HG03571 (cell line): ENCODE measurements around the gene ABI3BP.

Experiments used
- ATAC-seq: cut with Tn5 transposase; IDR thresholded peaks from one replicate; pipeline ENCODE4 v1.9.1; 2021; ENCODE audit not compliant: unreplicated experiment

Gene ABI3BP

DNA sequence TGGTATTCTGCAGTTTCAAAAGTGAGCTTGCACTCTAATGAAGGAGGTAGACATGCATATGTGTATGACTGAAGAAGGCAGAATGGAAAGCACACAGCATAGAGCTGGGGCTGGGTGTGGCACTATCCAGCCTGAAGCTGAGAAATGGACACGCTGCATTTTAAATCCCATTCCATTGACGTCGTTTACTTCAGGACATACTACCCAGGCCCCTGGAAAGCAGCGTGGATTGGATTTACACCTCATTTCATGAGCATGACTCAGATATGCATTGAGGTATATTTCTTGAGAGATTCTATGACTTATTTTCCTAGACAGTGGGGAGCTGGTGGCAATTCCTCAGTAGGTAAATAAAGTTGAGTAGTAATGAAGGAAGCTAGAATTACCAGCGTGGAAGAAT lies 101.4 kb downstream of the ABI3BP start:
- ATAC-seq: no peak

- no peak for ATAC-seq
These were observed 102.2 kb downstream of the ABI3BP start for GRCh38 chr3:100891033-100891432.

- ATAC-seq: no peak
These were observed 104.3 kb downstream of the ABI3BP start for GRCh38 chr3:100888881-100889280.

GRCh38 chr3:100882571-100882984 lies 110.6 kb downstream of the ABI3BP start:
- no peak for ATAC-seq

DNA sequence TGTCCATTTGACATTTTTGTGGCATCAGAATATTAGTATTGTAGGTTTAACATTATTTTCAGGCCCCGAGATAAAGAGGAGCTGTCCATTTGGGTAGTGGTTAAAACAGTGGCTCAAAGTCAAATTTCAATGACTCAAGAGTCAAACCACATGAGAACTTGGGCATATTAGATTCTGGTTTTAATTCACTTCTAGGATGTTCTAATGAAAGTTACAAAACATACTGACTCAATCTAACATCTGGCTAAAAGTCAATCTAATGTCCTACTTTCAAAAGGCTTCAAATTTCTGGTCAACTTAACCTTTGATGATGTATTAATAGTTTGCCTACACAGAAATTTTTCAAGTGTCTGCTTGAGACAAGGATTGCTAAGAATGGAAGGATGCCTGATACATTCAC lies 112.4 kb downstream of the ABI3BP start:
- no peak for ATAC-seq

- no peak for ATAC-seq
These were observed 113.1 kb downstream of the ABI3BP start for GRCh38 chr3:100880072-100880471.

DNA sequence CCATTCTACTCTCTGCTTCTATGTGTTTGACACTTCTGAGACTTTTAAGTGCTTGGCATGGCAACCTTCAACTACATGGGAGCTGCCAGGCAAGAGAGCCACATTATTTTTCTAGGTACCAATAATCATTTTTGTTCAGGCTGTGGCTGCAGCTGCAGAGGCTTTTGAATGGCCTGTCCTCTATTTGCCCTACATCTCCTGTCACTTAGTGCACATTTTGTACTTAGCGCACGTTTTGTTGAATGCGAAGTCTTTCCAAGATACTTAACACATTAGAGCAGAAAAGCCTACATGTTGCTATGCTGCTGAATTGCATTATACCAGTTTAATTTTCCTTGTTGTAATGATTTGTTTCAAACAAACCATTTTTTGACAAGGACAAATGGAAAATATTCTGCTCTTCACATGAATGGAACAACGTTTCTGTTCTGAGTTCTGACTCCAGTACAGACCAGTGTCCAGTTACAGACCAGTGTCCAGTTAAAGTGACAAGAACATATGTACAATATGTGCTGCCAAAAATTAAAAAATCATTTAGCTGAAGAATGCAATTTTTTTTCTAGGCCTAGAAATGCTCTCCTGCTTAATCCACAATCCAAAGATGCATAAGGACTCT lies 113.9 kb downstream of the ABI3BP start:
- ATAC-seq: no peak

DNA sequence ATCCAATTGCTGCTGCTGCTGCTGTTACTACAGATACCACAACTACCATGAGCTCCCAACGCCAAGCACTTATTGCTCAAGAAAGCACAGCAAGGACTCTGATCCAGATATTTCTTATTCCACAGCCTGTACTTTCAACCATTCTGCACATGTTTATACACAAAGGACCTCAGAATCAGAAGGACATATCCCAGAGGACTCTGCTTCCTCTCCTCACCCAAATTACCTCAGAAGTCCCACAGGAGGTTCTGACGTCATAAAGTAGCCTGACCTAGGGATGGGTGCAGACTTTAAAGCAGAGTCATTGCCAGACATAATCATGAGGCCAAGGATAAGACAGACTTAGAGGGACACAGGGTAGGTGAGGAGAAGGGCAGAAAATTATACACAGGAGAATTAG lies 115.9 kb downstream of the ABI3BP start:
- ATAC-seq: no peak

DNA sequence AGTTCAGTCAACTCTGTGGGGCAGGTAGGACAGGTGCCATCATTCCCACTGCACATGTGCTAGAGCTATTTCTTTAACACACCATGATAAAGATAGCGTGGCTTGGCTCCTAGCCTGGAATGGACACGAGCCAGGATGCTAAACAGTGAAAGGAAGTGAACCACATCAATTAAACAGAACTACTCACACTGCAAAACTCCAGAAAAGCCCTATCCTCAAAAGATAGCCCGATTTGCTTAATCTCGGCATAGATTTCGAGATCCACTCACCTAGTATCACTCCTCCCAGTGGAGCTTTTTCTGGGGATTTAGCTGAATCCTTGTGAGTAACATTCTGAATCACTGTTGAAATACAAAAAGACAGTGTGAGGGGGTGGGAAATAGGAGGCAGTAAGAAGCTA lies 118.0 kb downstream of the ABI3BP start:
- no peak for ATAC-seq

DNA sequence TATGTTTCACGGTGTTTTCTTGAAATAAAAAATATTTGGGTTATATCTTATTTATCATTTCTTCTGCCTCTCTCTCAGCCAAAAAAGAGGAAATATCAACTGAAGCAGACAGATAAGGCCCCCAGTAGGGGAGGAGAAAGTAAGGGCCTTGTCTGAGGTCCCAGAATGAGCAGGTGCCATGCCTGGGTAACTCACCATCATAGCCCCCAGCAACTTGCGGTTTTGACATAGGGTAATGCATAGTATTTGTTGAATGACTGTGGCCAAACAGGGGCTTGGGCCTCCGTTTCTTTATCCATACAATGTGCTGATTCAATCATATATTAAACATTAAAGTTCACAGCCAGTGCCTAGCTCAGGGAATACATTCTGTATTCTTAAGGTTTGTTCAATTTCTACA lies 119.6 kb downstream of the ABI3BP start:
- ATAC-seq: no peak

DNA sequence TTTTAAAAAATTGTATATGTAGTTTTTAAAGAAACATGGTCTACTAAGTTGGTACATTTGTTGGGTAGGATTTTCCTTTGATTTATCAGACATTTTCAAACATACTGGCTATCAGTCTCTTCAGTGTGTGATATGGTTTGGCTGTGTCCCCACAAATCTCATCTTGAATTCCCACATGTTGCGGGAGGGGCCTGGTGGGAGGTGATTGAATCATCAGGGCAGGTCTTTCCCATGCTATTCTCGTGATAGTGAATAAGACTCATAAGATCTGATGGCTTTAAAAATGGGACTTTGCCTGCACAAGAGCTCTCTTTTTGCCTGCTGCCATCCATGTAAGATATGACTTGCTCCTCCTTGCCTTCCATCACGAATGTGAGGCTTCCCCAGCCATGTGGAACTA lies 121.9 kb downstream of the ABI3BP start:
- no peak for ATAC-seq

- ATAC-seq: no peak
These were observed 123.4 kb downstream of the ABI3BP start for GRCh38 chr3:100869787-100870186.

DNA sequence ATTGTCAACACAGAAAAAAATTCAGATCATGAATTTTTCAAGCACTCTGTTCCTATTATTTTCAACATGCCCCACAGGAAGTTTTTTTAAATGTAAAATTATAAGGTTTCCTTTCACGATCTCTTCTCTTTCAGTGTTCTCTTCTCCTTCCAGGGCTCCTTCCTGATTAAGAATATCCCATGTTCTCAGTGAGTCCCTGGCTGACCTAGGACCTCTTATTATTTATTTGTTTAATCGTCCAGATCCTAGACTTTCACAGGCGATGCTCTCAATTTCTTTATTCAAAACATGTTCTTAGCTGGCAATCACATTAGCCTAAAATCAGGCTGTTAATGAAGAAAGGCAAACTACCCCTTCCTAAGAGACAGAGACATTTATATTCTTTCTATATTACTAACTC lies 124.3 kb downstream of the ABI3BP start:
- no peak for ATAC-seq

DNA sequence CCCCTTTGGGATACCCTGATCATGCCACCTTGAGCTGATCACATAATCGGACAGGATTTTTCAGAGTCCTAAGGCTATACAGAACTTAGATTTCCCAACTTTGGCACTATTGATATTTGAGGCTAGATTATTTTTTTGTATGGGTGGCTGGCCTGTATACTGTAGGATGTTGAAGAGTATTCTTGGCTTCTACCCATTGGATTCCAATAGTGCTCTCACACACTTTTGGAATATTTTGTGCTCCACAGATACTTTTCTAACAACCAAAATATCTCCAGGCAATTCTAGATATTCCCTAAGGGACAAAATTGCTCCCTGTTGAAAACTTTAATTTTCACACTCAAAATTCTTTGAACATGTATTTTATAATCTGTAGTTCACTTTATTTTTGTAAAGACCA lies 125.1 kb downstream of the ABI3BP start:
- ATAC-seq: no peak

DNA sequence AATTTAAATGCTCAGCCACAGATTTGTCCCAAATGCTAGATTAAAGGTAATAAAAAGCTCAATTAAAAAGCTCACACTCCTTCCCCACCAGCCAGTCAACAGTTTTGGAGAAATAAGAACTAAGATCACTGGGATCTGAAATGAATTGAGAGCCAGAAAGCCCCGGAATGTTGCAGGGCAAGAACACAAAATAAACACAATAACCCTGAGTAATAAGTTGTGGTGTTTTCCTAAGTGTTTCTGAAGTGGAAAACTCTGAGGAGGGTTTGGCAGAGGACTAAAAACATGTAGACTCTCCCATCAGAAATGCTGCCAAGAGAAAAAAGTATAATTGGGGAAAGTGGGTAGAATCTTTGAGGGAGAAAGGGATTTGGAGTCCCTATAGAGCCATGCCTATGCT lies 127.8 kb downstream of the ABI3BP start:
- no peak for ATAC-seq

DNA sequence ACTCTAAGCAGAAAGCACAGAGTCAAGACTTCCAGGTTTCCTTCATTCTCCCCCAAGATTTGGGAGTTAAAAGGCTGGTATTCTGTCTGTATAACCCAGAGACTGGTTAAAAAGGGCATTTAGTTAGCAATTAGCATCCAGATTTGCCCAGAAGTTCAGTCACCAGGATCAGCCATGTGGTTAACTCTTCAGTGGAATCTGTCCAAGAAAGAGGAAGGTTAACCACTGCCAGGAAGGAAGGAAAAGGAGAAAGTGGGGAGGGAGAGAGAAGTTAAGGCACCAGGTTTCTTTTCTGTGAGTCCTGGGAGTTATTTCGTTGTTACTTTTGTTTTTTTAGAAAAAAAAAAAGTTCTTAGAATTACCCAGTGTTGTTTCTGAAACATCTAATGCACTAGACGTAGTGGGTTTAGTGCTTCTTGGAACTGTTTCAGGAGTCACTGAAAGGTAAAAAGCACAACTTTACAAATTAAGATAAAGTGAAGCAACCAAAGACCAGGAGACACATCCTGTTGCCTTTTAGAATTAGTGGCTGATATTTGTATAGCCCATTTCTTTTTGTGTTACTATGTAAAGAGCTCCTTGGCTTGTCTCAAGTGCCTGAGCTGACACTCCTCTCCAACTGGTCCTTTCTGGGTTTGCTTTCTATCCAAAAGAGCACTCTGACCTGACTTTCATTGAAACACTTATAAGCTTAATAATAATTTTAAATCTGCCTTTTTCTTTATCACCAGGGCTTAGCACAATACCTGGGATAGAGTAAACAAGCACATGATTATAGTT lies 128.6 kb downstream of the ABI3BP start:
- no peak for ATAC-seq

GRCh38 chr3:100857863-100858262 lies 135.4 kb downstream of the ABI3BP start:
- no peak for ATAC-seq

GRCh38 chr3:100856821-100857220 lies 136.4 kb downstream of the ABI3BP start:
- ATAC-seq: no peak

GRCh38 chr3:100852840-100853239 lies 140.4 kb downstream of the ABI3BP start:
- ATAC-seq: no peak

- ATAC-seq: no peak
These were observed 142.5 kb downstream of the ABI3BP start for GRCh38 chr3:100850701-100851100.

DNA sequence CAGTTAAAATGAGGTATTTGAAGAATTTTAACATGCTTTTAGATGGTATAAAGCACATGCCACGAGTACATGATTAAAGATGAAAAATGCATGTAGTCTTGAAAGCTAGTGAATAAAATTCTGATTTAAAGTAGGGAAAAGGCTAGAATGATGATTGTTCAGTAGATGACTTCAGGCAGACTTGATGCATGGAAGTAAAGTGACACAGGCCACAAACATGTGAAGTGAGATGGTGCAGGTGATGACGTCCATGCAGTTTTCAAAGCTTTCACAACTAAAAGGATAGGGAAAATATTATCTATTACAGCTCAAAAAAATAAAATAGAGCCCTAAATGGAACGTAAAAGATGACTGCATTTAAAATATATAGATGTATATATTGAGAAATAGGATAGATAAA lies 143.1 kb downstream of the ABI3BP start:
- ATAC-seq: no peak

GRCh38 chr3:100844063-100844936 lies 148.9 kb downstream of the ABI3BP start:
- ATAC-seq: no peak
